MG63 (cell line): ENCODE results near the gene RNF20. TPM values are rescaled to one million over a fixed set of nuclear protein-coding genes. Genes with fewer than 3 reads are reported as not detected.

Experiments used
- DNase-seq: peaks from one replicate; pipeline ENCODE4 v3.0.0-alpha.2; 2020
- H3K27me3 ChIP-seq: fragments of 250-450 bp; sonication (Bioruptor Pico); 2 replicates; pipeline ENCODE4 v1.5.1; 2020; ENCODE audit warnings: mild to moderate bottlenecking, moderate library complexity
- H3K36me3 ChIP-seq: fragments of 250-450 bp; sonication (Bioruptor Pico); 2 replicates; pipeline ENCODE4 v1.5.1; 2020; ENCODE audit warnings: mild to moderate bottlenecking, moderate library complexity
- H3K4me3 ChIP-seq: fragments of 250-450 bp; sonication (Bioruptor Pico); 2 replicates; pipeline ENCODE4 v1.5.1; 2020; ENCODE audit warnings: mild to moderate bottlenecking, moderate library complexity
- H3K9me3 ChIP-seq: fragments of 250-450 bp; sonication (Bioruptor Pico); 2 replicates; pipeline ENCODE4 v1.5.1; 2020; ENCODE audit warnings: mild to moderate bottlenecking, moderate library complexity
- total RNA-seq: library from RNA; depleted of rRNA; stranded (reverse); fragments of >200 nt; shearing (Covaris generic); gene quantifications from 2 replicates; pipeline ENCODE4 v1.2.3, GENCODE V29; 2014; ENCODE audit warnings: low replicate concordance; rRNA removed

RNF20 gene
- total RNA-seq, 1 experiment from 2014 or later = 20.4 TPM

DNA sequence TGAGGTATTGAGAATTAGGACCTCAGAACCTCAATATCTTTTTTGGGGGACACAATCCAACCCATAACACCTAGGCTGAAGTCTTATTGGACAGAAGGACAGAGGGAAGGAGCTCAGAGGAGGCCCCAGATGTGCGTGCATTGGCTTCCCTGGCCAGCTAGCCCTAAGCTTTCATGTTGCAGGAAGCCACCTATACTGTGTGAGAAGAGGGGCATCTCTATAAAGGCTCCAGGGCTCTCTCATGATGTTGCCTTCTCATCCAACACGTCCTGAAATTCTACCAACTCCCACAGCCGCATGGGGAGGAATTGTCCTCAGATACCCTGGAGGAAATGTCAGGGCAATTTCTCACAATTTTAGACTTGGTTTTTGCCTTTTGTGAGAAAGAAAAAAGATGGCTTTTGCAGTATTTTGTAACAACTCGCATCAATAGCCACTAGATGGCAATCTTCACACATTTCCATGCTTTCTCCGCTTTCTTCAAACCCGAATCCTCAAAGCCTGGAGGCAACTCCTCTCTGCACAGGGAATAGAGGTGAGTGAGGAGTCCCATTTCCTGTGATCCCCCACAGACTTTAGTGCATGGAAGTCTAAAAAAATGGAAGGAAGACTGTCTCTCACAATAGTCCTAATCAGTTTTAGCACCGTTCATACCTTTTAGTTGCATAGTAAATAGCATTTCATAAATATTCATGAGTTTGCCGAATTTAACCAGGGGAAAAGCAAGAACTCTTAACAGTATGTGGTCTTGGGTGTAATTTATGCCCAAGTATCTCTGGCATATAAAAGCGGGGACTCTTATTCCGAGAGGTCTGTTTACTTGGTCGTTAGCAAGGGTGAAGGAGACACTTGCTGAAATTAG, 68.5 kb downstream of the RNF20 start:
- Histone ChIP-seq H3K9me3 (no peaks in the 10 kb centered on the region), H3K4me3 (no peak overlapping the region), H3K27me3 (no peaks in the 10 kb centered on the region), H3K36me3 (no peaks in the 10 kb centered on the region)
- peak; percentile 6 for DNase-seq

DNA sequence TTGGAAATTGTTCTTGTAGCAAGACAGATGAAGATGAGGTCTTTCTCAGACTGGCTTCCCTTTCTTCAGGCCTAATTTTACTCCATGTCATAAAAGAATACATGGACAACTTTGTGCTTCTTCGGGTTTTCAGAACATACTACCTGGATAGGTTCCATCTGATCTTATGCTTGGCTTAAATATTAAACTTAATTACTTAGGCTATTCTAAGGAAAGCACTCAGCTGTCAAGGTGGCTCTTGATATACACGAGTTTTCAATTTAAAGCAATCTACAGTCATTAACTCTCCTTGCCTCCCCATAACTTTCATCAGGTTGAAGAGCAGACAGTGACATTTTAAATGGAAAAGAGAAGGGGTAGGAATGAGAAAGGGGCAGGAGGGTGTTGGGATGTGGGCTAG, 70.6 kb downstream of the RNF20 start:
- no peak for DNase-seq
- no peaks in the 10 kb centered on the region for H3K27me3 ChIP-seq
- no peaks in the 10 kb centered on the region for H3K9me3 ChIP-seq
- H3K4me3 ChIP-seq = no peak overlapping the region
- H3K36me3 ChIP-seq = no peaks in the 10 kb centered on the region

DNA sequence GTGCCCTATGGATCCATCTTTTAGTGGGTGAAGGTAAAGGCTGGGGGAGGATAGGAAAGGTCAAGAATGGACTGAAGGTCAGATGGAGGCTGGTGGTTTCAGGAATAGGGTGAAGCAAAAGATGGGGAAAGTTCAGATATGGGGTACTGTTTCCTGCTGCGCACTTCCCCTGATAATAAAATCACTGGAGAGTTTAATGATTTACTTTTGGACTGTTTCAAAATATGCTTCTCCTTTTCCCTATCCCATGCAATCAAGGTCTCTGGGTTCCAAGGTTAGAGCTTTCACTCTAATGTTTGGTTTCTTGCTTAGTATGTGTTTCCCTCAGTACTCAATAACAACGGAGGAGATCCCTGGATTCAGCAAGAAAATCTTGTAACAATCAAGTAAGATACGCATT, 71.9 kb downstream of the RNF20 start:
- no peak overlapping the region for H3K4me3 ChIP-seq

More for the DNA sequence above, 71.9 kb downstream of the RNF20 start:
- H3K36me3 ChIP-seq = no peaks in the 10 kb centered on the region
- no peak for DNase-seq
- no peaks in the 10 kb centered on the region for H3K27me3 ChIP-seq
- H3K9me3 ChIP-seq = no peaks in the 10 kb centered on the region

Other genes with a start within 250 kb of the RNF20 start
- 0.13 TPM in 1 of 2 replicates, not detected in the other for gene BAAT, start 148.8 kb upstream of the RNF20 start, total RNA-seq
- 14.3 and 18.6 TPM in 2 replicates for gene MRPL50, start 135.2 kb upstream of the RNF20 start, total RNA-seq
- gene ZNF189, start 135.0 kb upstream of the RNF20 start, total RNA-seq = 14.1 and 31.1 TPM in 2 replicates
- not detected in 2 replicates for gene ALDOB, start 98.1 kb upstream of the RNF20 start, total RNA-seq
- gene PPP3R2, start 61.1 kb downstream of the RNF20 start, total RNA-seq = not detected in 2 replicates
- gene GRIN3A, start 204.8 kb downstream of the RNF20 start, total RNA-seq = not detected in 2 replicates